Esophagus (tissue), 2 donors: ENCODE measurements around the gene DHCR24. TPM values are rescaled to one million over a fixed set of nuclear protein-coding genes. Genes with fewer than 3 reads are reported as not detected.

Experiments used
- polyA plus RNA-seq, 2 donors: library from polyadenylated mRNA; stranded (reverse); fragments of 200-250 nt; gene quantifications; one replicate each; pipeline ENCODE4 v1.2.3, GENCODE V29; 2013
- donor health status: healthy with polysubstance abuse.
- donor health status: Bipolar disorder and iron deficiency.

The DHCR24 gene
- polyA plus RNA-seq, 2 donors, result 121 to 196 TPM

Other genes with a start within 250 kb of the DHCR24 start
- 1 to 10 TPM in 1 of 2 donors, under 1 TPM in 1; 0.80 to 2.3 TPM for gene MROH7, start 245.4 kb downstream of the DHCR24 start, polyA plus RNA-seq
- 10 to 100 TPM in 1 of 2 donors, 1 to 10 TPM in 1; 7.7 to 12.5 TPM for gene TTC4, start 171.3 kb downstream of the DHCR24 start, polyA plus RNA-seq
- 1 to 10 TPM; 1.5 to 2.5 TPM for gene PARS2, start 122.7 kb downstream of the DHCR24 start, polyA plus RNA-seq
- 10 to 100 TPM; 83.5 to 92.9 TPM for gene TTC22, start 85.9 kb downstream of the DHCR24 start, polyA plus RNA-seq
- gene TMEM61, start 93.4 kb upstream of the DHCR24 start, polyA plus RNA-seq, result 1 to 10 TPM in 1 of 2 donors, under 1 TPM in 1; 0.84 to 1.2 TPM
- gene BSND, start 111.7 kb upstream of the DHCR24 start, polyA plus RNA-seq, result not detected
- 1 to 10 TPM; 5.1 to 5.3 TPM for gene PCSK9, start 152.4 kb upstream of the DHCR24 start, polyA plus RNA-seq